Gastrocnemius medialis (tissue), 4 donors: ENCODE measurements around the gene RASGRP2. TPM values are rescaled to one million over a fixed set of nuclear protein-coding genes. Genes with fewer than 3 reads are reported as not detected.

Source experiments
- ATAC-seq, 2 donors: fragments of 150-250 bp; one replicate each; pipeline ENCODE4 v1.9.1; 2016
- DNase-seq, 2 donors: peaks; one replicate each; pipeline ENCODE4 v3.0.0-alpha.2; 2019
- H3K27ac ChIP-seq, 4 donors: fragments of 200-600 bp; sonication (generic); 1 replicate in 1 of 4; 2 replicates in 3 of 4; pipeline ENCODE4 v1.5.1; 2016 to 2018; ENCODE audit warnings: mild to moderate bottlenecking in 2 of 4, moderate library complexity in 1 of 4
- H3K27me3 ChIP-seq, 3 donors: fragments of 200-600 bp; sonication (generic) in 2 of 3; 1 replicate in 1 of 3; 2 replicates in 2 of 3; pipeline versions ENCODE4 v1.5.1 to v1.6.0; 2016 to 2019; ENCODE audit warnings: mild to moderate bottlenecking in 1 of 3, moderate library complexity in 1 of 3
- H3K36me3 ChIP-seq, 2 donors: fragments of 200-600 bp; sonication (generic) in 1 of 2; one replicate each; pipeline ENCODE4 v1.5.1; 2017 to 2018
- H3K4me1 ChIP-seq, 2 donors: fragments of 200-600 bp; sonication (generic) in 1 of 2; one replicate each; pipeline ENCODE4 v1.5.1; 2016 to 2017; ENCODE audit warnings: mild to moderate bottlenecking in 2 of 2
- H3K4me3 ChIP-seq, 4 donors: fragments of 200-600 bp; sonication (generic) in 3 of 4; 1 replicate in 1 of 4; 2 replicates in 3 of 4; pipeline ENCODE4 v1.5.1; 2016 to 2019; ENCODE audit warnings: mild to moderate bottlenecking in 2 of 4
- H3K9me3 ChIP-seq, 3 donors: fragments of 200-600 bp; sonication (generic) in 2 of 3; 1 replicate in 1 of 3; 2 replicates in 2 of 3; pipeline ENCODE4 v1.5.1; 2016 to 2019
- POLR2A ChIP-seq, 2 donors: fragments of 450-650 bp; IDR thresholded peaks; one replicate each; pipeline ENCODE4 v1.6.1; 2017; ENCODE audit warnings: antibody characterized with exemption in 2 of 2, mild to moderate bottlenecking in 2 of 2, moderate library complexity in 2 of 2
- in situ Hi-C, 4 donors: fragments of 200-750 bp; cut with MboI; loops; one replicate each; pipeline versions ENCODE4 v1.15.0 to v1.8.0; 2017; ENCODE audit warnings: low sequenced_read_pairs in 4 of 4
- intact Hi-C: fragments of 100-400 bp; cut with DNase I; formaldehyde crosslinking; loops from one replicate; pipeline ENCODE4 v1.15.1; 2023; ENCODE audit warnings: low total_unique reads
- total RNA-seq, 4 donors: library from RNA; depleted of rRNA; stranded (reverse); fragments of >200 nt; gene quantifications; one replicate each; pipeline versions ENCODE4 v1.1.0 to v1.2.3, GENCODE V29; 2016
- TF ChIP-seq, protein P1 (sequence below), 5 experiments: fragments of 450-650 bp in 3 of 5; fragments of 200-600 bp in 2 of 5; sonication (generic) in 2 of 5; IDR thresholded peaks in 4 of 5; conservative IDR thresholded peaks in 1 of 5; 1 replicate in 4 of 5; 2 replicates in 1 of 5; pipeline ENCODE4 v1.5.1; 2016 to 2019; ENCODE audit warnings: antibody characterized with exemption in 5 of 5, mild to moderate bottlenecking in 3 of 5, moderate library complexity in 3 of 5

Gene RASGRP2
- total RNA-seq, 4 donors from 2014 or later: 2.9 to 10.9 (median 7.1) TPM

DNA sequence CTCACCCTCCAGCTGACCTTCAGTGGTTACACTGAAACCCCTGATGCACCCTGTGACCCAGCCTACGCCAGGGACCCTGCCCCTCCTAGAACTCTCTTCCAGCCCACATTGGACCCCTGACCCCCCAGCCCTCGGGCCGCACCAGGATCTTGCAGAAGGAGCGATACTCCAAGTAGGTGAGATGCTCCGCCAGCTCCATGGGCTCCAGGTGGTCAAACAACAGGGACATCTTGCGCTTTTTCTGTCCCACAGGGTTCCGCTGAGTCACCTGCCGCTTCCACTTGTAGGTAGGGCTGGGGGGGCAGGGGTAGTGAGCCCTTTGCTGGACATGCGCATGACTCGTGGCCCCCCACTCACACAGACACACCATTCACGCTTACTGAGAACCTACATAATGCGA is 4.1 kb downstream of the RASGRP2 start:
- DNase-seq (no peak), ATAC-seq (no peak)
- in situ Hi-C loops (no loop called here), intact Hi-C loops (loop anchor here (5.0 kb wide), 1 partner anchor 37 kb away; the partner anchor contains the start of gene SF1)
- Histone ChIP-seq H3K27ac (no peak overlapping the region), H3K9me3 (no peaks in the 10 kb centered on the region), H3K27me3 (no peaks in the 10 kb centered on the region), H3K36me3 (no peaks in the 10 kb centered on the region), H3K4me3 (no peak overlapping the region), H3K4me1 (peaks cover 11 to 12% of the 10 kb centered on the region in 2 donors)
- no peak for TF ChIP-seq POLR2A (IDR thresholded peaks at IDR 0.05)
- TF ChIP-seq, protein P1, sequence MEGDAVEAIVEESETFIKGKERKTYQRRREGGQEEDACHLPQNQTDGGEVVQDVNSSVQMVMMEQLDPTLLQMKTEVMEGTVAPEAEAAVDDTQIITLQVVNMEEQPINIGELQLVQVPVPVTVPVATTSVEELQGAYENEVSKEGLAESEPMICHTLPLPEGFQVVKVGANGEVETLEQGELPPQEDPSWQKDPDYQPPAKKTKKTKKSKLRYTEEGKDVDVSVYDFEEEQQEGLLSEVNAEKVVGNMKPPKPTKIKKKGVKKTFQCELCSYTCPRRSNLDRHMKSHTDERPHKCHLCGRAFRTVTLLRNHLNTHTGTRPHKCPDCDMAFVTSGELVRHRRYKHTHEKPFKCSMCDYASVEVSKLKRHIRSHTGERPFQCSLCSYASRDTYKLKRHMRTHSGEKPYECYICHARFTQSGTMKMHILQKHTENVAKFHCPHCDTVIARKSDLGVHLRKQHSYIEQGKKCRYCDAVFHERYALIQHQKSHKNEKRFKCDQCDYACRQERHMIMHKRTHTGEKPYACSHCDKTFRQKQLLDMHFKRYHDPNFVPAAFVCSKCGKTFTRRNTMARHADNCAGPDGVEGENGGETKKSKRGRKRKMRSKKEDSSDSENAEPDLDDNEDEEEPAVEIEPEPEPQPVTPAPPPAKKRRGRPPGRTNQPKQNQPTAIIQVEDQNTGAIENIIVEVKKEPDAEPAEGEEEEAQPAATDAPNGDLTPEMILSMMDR (IDR thresholded peaks at IDR 0.05 in 4 of 5, conservative IDR thresholded peaks at IDR 0.05 in 1 of 5): no peak

DNA sequence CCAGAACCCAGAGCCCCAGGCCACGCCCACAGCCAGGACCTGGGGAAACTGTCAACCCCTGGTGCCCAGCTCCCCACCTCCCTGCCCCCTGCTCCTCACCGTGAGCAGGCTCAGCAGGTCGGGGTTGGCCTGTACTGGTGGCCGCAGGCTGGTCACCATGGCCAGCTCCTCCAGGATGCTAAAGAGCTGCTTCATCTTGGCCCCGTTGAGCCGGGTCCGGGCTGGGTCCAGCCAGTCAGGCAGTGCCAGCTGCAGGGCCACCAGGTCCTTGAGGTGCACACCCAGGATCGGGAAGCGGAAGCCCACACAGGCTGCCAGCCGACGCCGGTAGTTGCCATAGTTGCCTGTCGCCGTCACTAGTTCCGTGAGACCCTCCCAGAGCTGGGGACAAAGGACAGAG is 7.3 kb downstream of the RASGRP2 start:
- no peak overlapping the region for H3K27ac ChIP-seq
- in situ Hi-C loops: no loop called here

DNA sequence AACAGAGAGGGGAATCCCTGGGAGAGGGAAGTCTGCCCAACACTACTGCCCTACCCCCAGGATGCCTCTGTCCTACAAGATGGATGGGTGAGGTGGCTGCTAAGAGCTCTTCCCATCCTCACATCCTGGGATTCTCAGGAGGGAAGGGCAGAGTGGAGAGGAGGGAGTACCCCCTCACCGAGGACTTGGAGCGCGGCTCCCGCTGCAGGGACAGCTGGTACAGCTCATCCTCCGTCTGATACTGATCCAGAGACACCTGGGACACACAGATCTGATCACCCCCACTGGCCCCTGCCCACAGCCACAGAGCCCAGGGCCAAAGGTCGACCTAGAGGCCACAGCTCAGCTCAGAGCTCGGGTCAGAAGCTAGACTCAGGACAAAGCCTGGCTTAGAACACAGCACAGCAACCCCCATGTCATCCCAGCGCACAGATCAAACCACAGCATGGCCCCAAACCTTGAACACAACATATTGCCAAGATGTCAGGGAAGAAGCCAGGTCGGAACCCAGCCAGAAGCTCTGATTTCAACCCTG is 8.2 kb downstream of the RASGRP2 start:
- no peak for DNase-seq
- in situ Hi-C loops: no loop called here

More for the DNA sequence above, 7.3 kb downstream of the RASGRP2 start:
- ATAC-seq (no peak), DNase-seq (no peak)
- Histone ChIP-seq H3K9me3 (no peaks in the 10 kb centered on the region), H3K27me3 (no peaks in the 10 kb centered on the region), H3K4me3 (no peak overlapping the region), H3K4me1 (no peaks in the 10 kb centered on the region), H3K36me3 (no peaks in the 10 kb centered on the region)
- intact Hi-C loops: no loop called here
- TF ChIP-seq, protein P1 (IDR thresholded peaks at IDR 0.05 in 4 of 5, conservative IDR thresholded peaks at IDR 0.05 in 1 of 5): no peak

DNA sequence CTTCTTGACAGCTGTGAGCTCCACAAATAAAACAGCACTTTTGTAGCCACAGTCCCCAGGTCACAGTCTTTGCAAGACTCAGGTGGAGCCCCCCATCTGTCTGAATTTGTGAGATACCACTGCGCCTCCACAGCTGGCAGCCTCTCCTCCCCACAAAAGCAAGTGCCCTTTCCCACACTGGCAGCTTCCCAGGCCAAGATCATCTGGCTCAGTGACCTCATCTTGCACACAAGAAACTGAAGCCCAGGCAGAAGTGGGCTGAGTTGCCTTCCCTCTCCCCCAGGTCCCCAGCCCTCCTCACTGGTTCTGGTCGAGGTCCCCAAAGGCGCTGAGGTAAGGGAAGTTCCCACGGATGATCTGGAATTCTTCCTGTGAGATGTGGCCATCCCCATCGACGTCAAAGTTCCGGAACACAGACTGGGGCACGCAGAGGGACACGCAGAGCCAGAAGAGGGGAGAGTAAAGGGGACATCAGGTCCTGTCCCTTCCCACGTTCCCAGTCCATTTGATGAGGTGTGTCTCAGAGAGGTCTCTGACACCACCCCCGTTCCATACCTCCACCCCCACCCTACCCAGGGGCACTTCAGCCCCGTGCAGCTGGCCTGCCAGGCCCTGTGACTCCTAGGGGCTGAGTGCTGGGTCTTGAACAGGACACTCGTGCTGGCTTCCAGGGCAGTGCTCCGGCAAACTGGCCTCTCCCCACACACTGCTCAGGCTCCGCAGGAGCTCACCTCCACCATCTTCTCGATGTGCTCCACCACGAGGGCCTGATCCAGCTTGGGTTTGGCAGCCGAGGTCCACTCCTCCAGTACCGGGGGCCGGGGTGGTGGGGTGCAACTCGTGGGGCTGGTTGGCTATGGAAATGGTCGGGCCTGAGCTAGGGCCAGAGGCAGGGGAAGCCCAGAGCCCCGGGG is 8.9 kb downstream of the RASGRP2 start:
- Histone ChIP-seq H3K36me3 (no peaks in the 10 kb centered on the region), H3K27me3 (no peaks in the 10 kb centered on the region), H3K4me3 (no peak overlapping the region), H3K27ac (no peak overlapping the region), H3K4me1 (no peaks in the 10 kb centered on the region), H3K9me3 (no peaks in the 10 kb centered on the region)
- no peak for ATAC-seq
- no peak for DNase-seq
- in situ Hi-C loops: no loop called here
- intact Hi-C loops: no loop called here
- TF ChIP-seq, protein P1 (IDR thresholded peaks at IDR 0.05 in 4 of 5, conservative IDR thresholded peaks at IDR 0.05 in 1 of 5): no peak
- no peak for TF ChIP-seq POLR2A (IDR thresholded peaks at IDR 0.05)

More for the DNA sequence above, 8.2 kb downstream of the RASGRP2 start:
- no peak overlapping the region for H3K27ac ChIP-seq
- H3K4me1 ChIP-seq: no peaks in the 10 kb centered on the region
- H3K9me3 ChIP-seq: no peaks in the 10 kb centered on the region
- no peaks in the 10 kb centered on the region for H3K36me3 ChIP-seq
- no peaks in the 10 kb centered on the region for H3K27me3 ChIP-seq
- no peak for ATAC-seq
- intact Hi-C loops: no loop called here
- no peak for TF ChIP-seq POLR2A (IDR thresholded peaks at IDR 0.05)
- TF ChIP-seq, protein P1 (IDR thresholded peaks at IDR 0.05 in 4 of 5, conservative IDR thresholded peaks at IDR 0.05 in 1 of 5): no peak
- no peak overlapping the region for H3K4me3 ChIP-seq
